Measurements from ENCODE around the gene HRAS. TPM values are rescaled to one million over a fixed set of nuclear protein-coding genes. Genes with fewer than 3 reads are reported as not detected.

Gene HRAS
- total and polyA plus RNA-seq, 8 donors: 10.4 to 130 (median 21.7) TPM

GRCh38 chr11:534396-535209 is 773 bp downstream of the HRAS start:
- peaks cover 0 to 12% (median 8%) of the 10 kb centered on the region in 3 donors for H3K36me3 ChIP-seq
- no peak for TF ChIP-seq CTCF (IDR thresholded peaks at IDR 0.05)
- peak overlapping the region; percentile 47 to 85 (median 78) for H3K4me3 ChIP-seq
- intact Hi-C loops (cut with DNase I): no loop called here
- H3K4me1 ChIP-seq: peaks cover 6 to 15% (median 9%) of the 10 kb centered on the region in 3 donors
- peak in 3 of 4 donors; percentile 2 to 3 (median 2) for ATAC-seq
- H3K9me3 ChIP-seq: no peaks in the 10 kb centered on the region
- WGBS, 2 donors: 6 to 9% methylated on average over 45 to 66 of the region's 66 CpGs
- H3K27ac ChIP-seq: no peak overlapping the region
- no peaks in the 10 kb centered on the region for H3K27me3 ChIP-seq
- peak; percentile 31 to 87 (median 59) for DNase-seq
- no peak for FAIRE-seq

- DNase-seq (peak in 2 of 6 donors; percentile 56 to 78), FAIRE-seq (no peak), ATAC-seq (no peak)
- Histone ChIP-seq H3K4me1 (peaks cover 6 to 15% (median 9%) of the 10 kb centered on the region in 3 donors), H3K36me3 (peaks cover 0 to 12% (median 8%) of the 10 kb centered on the region in 3 donors), H3K4me3 (peak overlapping the region in 2 of 4 donors; percentile 80 to 85), H3K27ac (no peak overlapping the region), H3K9me3 (no peaks in the 10 kb centered on the region), H3K27me3 (no peaks in the 10 kb centered on the region)
- 92 to 93% methylated on average over 37 of the region's 37 CpGs for WGBS, 2 donors
- intact Hi-C loops (cut with DNase I): no loop called here
- TF ChIP-seq CTCF (IDR thresholded peaks at IDR 0.05): no peak
Measured at GRCh38 chr11:533586-534395, 1.6 kb downstream of the HRAS start.

GRCh38 chr11:532986-533585 is 2.3 kb downstream of the HRAS start:
- peaks cover 6 to 15% (median 9%) of the 10 kb centered on the region in 3 donors for H3K4me1 ChIP-seq
- FAIRE-seq (no peak), DNase-seq (peak in 4 of 6 donors; percentile 27 to 80 (median 56)), ATAC-seq (no peak)
- no peak overlapping the region for H3K4me3 ChIP-seq
- no peaks in the 10 kb centered on the region for H3K9me3 ChIP-seq
- TF ChIP-seq CTCF (IDR thresholded peaks at IDR 0.05): no peak
- H3K27ac ChIP-seq: no peak overlapping the region
- WGBS, 2 donors: 92% methylated on average over 28 to 33 of the region's 33 CpGs
- no peaks in the 10 kb centered on the region for H3K27me3 ChIP-seq
- H3K36me3 ChIP-seq: peaks cover 0 to 12% (median 8%) of the 10 kb centered on the region in 3 donors
- intact Hi-C loops (cut with DNase I): no loop called here

GRCh38 chr11:532527-532985 is 2.8 kb downstream of the HRAS start:
- H3K4me3 ChIP-seq: no peak overlapping the region
- ATAC-seq (no peak), DNase-seq (peak in 1 of 6 donors; percentile 78), FAIRE-seq (no peak)
- H3K9me3 ChIP-seq: no peaks in the 10 kb centered on the region
- no peak overlapping the region for H3K27ac ChIP-seq
- 89 to 94% methylated on average over 21 to 23 of the region's 23 CpGs for WGBS, 2 donors
- TF ChIP-seq CTCF (IDR thresholded peaks at IDR 0.05): no peak
- H3K36me3 ChIP-seq: peaks cover 0 to 12% (median 8%) of the 10 kb centered on the region in 3 donors
- intact Hi-C loops (cut with DNase I): no loop called here
- peaks cover 6 to 12% (median 6%) of the 10 kb centered on the region in 3 donors for H3K4me1 ChIP-seq
- H3K27me3 ChIP-seq: no peaks in the 10 kb centered on the region

All from pancreas (tissue), 10 donors.